IMR-90 (cell line): Measurements from ENCODE around the gene CD300LF.

Experiments
- BHLHE40 ChIP-seq: fragments of 150-350 bp; IDR thresholded peaks from 2 replicates; pipeline ENCODE4 v1.6.1; 2016; ENCODE audit warnings: mild to moderate bottlenecking, low read depth, low read length
- CHD1 ChIP-seq: IDR thresholded peaks from 2 replicates; pipeline ENCODE4 v1.6.1; 2012; ENCODE audit warnings: low read depth, low read length, improper control_type of control experiment
- FOS ChIP-seq: fragments of 150-350 bp; IDR thresholded peaks from 2 replicates; pipeline ENCODE4 v1.6.1; 2016; ENCODE audit warnings: low read depth, low read length
- POLR2A ChIP-seq: IDR thresholded peaks from 2 replicates; pipeline ENCODE4 v1.6.1; 2012; ENCODE audit warnings: mild to moderate bottlenecking, low read depth, low read length
- SMC3 ChIP-seq: fragments of 150-350 bp; IDR thresholded peaks from 2 replicates; pipeline ENCODE4 v1.6.1; 2016; ENCODE audit warnings: low read depth, mild to moderate bottlenecking, antibody characterized with exemption, low read length, moderate library complexity
- TF ChIP-seq, protein P1 (sequence below): conservative IDR thresholded peaks from 2 replicates; pipeline ENCODE4 v1.5.1; 2012; ENCODE audit warnings: mild to moderate bottlenecking, low read depth, low read length, improper control_type of control experiment
- TF ChIP-seq, protein P2 (sequence below): fragments of 150-350 bp; IDR thresholded peaks from 2 replicates; pipeline ENCODE4 v1.6.1; 2016; ENCODE audit warnings: low read depth, mild to moderate bottlenecking, low read length, moderate library complexity, borderline replicate concordance

DNA sequence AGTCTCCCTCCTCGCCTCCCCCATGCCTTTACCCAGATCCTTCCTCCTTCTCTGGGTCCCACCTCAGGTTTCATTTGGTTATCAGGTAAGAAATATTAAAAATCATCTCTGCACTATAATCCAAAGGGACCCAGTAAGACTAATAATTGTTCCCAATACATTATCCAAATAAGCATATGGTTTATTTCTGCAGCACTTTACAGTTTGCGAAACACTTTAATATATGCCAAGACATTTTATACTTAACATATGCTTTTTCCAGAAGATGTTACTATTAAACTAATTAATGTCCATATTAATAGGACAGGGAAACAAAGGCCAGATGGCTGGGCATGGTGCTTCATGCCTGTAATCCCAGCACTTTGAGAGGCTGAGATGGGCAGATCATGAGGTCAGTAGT is 33.3 kb downstream of the CD300LF start:
- TF ChIP-seq, protein P1, sequence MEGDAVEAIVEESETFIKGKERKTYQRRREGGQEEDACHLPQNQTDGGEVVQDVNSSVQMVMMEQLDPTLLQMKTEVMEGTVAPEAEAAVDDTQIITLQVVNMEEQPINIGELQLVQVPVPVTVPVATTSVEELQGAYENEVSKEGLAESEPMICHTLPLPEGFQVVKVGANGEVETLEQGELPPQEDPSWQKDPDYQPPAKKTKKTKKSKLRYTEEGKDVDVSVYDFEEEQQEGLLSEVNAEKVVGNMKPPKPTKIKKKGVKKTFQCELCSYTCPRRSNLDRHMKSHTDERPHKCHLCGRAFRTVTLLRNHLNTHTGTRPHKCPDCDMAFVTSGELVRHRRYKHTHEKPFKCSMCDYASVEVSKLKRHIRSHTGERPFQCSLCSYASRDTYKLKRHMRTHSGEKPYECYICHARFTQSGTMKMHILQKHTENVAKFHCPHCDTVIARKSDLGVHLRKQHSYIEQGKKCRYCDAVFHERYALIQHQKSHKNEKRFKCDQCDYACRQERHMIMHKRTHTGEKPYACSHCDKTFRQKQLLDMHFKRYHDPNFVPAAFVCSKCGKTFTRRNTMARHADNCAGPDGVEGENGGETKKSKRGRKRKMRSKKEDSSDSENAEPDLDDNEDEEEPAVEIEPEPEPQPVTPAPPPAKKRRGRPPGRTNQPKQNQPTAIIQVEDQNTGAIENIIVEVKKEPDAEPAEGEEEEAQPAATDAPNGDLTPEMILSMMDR = no peak
- no peak for TF ChIP-seq BHLHE40
- TF ChIP-seq, protein P2, sequence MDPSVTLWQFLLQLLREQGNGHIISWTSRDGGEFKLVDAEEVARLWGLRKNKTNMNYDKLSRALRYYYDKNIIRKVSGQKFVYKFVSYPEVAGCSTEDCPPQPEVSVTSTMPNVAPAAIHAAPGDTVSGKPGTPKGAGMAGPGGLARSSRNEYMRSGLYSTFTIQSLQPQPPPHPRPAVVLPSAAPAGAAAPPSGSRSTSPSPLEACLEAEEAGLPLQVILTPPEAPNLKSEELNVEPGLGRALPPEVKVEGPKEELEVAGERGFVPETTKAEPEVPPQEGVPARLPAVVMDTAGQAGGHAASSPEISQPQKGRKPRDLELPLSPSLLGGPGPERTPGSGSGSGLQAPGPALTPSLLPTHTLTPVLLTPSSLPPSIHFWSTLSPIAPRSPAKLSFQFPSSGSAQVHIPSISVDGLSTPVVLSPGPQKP = no peak
- no peak for TF ChIP-seq SMC3
- TF ChIP-seq CHD1 = no peak
- no peak for TF ChIP-seq FOS
- TF ChIP-seq POLR2A = no peak
